ENCODE data around the gene FAM234B.

DNA sequence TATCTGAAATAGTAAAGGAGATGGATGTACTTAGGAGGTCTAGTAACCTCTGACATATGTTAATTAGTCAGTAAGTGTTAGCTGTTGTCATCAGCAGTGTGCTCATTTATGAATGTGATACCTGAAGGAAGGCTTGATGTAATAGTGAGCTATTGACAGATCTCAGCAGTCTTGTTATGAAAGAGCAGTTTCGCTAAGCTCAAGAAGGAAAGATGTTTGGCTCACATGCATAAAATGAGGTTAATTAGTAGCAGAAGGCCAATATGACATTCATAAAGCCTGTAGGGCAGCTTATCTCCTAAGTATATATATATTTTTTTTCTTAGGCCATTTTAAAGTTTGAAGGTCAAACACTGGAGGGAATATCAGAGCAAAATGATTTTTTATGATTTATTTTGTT, 2.8 kb downstream of the FAM234B start:
- TF ChIP-seq, protein P1, sequence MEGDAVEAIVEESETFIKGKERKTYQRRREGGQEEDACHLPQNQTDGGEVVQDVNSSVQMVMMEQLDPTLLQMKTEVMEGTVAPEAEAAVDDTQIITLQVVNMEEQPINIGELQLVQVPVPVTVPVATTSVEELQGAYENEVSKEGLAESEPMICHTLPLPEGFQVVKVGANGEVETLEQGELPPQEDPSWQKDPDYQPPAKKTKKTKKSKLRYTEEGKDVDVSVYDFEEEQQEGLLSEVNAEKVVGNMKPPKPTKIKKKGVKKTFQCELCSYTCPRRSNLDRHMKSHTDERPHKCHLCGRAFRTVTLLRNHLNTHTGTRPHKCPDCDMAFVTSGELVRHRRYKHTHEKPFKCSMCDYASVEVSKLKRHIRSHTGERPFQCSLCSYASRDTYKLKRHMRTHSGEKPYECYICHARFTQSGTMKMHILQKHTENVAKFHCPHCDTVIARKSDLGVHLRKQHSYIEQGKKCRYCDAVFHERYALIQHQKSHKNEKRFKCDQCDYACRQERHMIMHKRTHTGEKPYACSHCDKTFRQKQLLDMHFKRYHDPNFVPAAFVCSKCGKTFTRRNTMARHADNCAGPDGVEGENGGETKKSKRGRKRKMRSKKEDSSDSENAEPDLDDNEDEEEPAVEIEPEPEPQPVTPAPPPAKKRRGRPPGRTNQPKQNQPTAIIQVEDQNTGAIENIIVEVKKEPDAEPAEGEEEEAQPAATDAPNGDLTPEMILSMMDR (IDR thresholded peaks at IDR 0.05), result no peak
- TF ChIP-seq POLR2A (IDR thresholded peaks at IDR 0.05), result no peak
- TF ChIP-seq POLR2AphosphoS5 (IDR thresholded peaks at IDR 0.05), result no peak
